Forelimb muscle (tissue), 1 donor: ENCODE measurements around the gene ERLEC1. TPM values are rescaled to one million over a fixed set of nuclear protein-coding genes. Genes with fewer than 3 reads are reported as not detected.
"Not testable (repeated sequence)": the region's sequence is repeated elsewhere in the genome, so short reads cannot be mapped to it uniquely, and the experiment has no call there.

Experiments used
- DNase-seq: peaks from one replicate; pipeline ENCODE4 v3.0.0-alpha.2; 2013; ENCODE audit warnings: low read depth
- polyA plus RNA-seq: library from polyadenylated mRNA; unstranded; fragments of 120-200 nt; gene quantifications from one replicate; pipeline ENCODE4 v1.2.1, GENCODE V29; 2013; ENCODE audit not compliant: insufficient read length

ERLEC1 gene
- polyA plus RNA-seq, 1 donor = 40.4 TPM

DNA sequence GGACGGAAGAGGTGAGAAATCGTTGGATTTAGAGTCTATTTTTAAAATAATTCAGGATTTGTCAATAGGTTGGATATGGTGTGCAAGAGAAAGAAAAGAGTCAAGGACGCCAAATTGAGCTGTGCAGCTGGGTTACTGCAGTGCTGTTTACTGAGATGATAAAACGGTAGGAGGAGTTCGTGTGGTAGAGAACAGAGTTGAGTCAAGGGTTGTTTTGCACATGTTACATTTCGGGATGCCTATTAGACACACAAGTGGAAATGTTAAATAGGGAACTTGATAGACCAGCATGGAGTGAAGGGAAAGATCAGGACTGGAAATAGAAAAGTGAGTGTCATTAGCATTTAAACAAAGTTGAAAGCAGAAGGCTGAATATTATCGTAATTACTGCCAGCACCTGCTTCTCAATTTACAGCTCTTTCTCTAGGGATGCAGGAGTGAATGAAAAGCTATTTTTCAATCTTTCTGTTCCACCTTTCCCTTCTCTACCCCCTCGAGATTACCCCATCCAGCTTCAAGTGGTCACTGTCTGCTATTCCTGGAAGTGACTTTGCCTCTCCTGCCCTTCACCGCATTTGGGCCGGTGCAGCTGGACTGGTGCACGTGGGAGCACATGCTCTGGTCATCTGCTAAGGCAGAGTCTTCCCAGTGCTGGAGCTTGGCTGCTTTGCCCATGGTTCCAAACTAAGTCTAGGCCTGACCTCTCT is 42.6 kb downstream of the ERLEC1 start:
- DNase-seq = no peak

DNA sequence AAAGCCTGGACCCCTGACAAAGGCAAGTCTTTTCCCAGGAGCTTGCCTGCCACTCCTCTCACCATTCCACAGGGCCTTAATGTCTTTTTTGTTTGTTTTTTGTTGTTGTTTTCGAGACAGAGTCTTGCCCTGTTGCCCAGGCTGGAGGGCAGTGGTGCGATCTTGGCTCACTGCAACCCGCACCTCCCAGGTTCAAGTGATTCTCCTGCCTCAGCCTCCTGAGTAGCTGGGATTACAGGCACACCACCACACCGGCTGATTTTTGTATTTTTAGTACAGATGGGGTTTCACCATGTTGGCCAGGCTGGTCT is 43.1 kb downstream of the ERLEC1 start:
- not testable (repeated sequence) for DNase-seq

DNA sequence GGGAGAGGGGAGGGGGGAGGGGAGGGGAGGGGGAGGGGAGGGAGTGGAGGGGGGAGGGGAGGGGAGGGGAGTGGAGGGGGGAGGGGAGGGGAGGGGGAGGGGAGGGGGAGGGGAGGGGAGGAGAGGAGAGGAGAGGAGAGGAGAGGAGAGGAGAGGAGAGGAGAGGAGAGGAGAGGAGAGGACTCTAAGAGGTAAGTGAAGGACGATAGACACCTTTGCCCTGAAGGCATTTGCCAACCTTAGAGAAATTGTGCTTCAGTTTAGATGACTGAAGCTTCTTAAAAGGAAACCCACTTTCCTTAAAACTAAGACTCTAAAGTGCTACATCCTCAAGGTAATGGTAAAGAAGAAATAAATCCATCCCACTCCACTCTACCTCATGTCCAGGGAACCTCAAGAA is 53.7 kb downstream of the ERLEC1 start:
- DNase-seq = no peak

DNA sequence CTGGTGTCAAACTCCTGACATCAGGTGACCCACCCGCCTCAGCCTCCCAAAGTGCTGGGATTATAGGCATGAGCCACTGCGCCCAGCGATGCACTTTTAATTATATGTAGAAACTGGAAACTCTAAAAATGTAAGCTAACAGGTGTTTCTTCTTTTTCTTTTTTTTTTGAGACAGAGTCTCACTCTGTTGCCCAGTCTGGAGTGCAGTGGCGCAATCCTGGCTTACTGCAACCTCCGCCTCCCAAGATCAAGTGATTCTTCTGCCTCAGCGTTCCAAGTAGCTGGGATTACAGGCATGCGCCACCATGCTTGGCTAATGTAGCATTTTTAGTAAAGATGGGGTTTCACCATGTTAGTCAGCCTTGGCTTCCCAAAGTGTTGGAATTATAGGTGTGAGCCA is 54.8 kb downstream of the ERLEC1 start:
- DNase-seq = not testable (repeated sequence)

DNA sequence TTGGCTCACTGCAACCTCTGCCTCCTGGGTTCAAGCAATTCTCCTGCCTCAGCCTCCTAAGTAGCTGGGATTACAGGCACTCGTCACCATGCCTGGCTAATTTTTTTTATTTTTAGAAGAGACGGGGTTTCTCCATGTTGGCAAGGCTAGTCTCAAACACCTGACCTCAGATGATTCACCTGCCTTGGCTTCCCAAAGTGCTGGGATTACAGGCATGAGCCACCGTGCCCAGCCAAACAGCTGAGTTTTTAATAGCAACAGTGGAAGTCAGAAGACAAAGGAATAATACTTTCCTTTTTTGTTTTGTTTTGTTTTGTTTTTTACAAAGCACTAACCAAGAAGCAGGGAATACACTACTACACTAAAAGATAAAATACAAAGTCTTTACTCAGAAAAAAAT is 56.0 kb downstream of the ERLEC1 start:
- no peak for DNase-seq

DNA sequence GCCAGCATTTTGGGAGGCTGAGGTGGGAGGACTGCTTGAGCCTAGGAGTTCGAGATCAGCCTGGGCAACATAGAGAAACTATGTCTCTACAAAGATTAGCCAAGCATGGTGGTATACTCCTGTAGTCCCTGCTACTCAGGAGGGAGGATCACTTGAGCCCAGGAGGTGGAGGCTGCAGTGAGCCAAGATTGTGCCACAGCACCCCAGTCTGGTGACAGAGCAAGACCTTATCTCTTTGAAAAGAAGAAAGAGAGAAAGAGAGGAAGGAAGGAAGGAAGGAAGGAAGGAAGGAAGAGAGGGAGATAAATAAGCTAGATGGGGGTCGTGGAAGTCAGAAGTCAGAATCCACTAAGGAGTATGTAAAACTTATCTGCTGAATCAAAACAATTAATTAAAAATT is 56.8 kb downstream of the ERLEC1 start:
- DNase-seq = no peak

DNA sequence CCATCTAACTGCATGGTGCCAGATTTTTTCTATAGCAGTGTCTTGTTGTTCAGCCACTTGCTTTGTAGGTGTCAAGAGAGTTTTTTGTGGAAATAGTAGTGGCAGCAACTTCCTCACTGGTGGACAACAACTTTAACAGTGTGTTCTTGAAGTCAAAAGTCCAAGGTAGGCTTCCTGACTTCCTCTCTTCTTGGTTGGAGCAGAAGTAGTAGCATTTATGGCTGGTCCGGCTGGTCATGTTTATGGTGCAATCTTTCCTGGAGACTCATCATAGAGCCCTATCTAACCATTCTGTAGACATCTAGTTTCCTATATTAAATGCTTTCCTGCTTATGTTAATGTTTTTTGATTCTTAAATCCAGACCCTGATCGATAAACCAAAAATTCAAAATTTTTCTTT is 61.2 kb downstream of the ERLEC1 start:
- no peak for DNase-seq

DNA sequence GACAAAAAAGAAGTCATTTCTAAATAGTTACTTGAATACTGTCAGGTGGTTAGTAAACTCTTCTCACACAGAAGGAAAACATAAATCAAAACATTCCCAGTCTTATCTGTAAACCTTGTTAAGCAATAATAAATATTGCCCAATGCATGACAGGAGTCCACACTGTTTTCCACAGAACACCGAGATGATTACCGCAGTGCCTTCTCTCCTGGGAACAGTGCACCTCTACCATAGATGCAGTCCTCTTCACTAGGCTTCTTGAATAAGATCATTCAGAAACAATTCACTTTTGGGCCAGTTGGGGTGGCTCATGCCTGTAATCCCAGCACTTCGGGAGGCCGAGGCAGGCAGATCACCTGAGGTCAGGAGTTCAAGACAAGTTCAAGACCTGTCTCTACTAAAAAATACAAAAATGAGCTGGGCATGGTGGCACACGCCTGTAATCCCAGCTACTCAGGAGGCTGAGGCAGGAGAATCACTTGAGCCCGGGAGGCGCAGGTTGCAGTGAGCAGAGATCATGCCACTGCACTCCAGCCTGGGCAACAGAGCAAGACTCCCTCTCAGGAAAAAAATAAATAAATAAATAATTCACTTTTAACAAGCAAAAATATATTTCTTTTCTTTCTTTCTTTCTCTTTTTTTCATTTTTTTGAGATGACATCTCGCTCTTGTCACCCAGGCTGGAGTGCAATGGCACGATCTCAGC is 64.4 kb downstream of the ERLEC1 start:
- DNase-seq = not testable (repeated sequence)

DNA sequence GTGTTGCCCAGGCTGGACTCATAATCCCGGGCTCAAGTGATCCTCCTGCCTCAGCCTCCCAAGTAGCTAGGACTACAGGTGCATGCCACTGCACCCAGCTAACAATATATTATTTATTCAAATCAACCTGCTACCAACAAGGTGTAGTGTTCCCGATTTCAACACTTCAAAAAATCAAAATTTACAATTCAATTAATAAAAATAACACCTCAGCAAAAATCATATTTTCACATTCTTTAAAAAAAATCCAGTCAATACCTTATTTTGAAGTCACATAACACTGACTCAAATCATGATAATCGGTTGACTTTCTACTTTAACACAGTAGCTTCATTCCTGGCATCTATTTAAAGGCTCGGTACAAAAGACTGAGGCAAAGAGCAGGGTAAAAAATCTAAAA is 65.7 kb downstream of the ERLEC1 start:
- no peak for DNase-seq

DNA sequence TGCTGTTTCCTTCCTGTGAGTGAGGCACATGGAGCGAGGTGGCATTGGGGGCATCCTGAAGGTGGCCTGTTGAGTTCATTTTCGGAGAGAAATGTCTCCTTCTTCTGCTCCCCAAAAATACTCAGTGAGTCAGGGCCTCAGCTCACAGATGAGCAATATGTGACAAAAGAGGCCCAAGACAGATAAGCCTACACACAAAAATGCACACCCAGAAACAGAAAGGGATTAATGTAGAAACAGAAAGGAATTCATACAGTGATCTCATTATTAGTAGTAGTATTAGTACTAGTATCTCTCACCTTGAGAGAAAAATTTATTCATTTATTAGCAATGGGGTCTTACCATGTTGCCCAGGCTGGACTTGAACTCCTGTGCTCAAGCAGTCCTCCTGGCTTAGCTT is 67.8 kb downstream of the ERLEC1 start:
- DNase-seq = no peak

DNA sequence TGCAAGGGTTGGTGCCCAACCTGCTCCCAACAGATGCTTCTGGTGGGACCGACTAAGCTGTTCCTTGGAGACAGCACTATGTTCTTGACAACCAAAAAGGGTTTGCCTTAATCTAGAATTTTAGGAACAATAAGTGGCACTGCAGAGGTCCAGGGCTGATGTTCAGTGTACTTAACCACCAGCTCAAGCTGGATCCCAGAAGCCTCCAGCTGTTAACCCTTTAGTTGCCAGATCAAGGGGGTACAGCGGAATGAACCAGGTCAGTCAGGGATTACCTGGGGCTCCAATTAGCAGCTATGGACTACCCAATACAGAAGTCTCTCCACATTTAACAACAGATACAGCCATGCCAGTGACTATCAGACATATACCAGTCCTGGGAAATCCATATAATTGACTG is 69.4 kb downstream of the ERLEC1 start:
- no peak for DNase-seq

DNA sequence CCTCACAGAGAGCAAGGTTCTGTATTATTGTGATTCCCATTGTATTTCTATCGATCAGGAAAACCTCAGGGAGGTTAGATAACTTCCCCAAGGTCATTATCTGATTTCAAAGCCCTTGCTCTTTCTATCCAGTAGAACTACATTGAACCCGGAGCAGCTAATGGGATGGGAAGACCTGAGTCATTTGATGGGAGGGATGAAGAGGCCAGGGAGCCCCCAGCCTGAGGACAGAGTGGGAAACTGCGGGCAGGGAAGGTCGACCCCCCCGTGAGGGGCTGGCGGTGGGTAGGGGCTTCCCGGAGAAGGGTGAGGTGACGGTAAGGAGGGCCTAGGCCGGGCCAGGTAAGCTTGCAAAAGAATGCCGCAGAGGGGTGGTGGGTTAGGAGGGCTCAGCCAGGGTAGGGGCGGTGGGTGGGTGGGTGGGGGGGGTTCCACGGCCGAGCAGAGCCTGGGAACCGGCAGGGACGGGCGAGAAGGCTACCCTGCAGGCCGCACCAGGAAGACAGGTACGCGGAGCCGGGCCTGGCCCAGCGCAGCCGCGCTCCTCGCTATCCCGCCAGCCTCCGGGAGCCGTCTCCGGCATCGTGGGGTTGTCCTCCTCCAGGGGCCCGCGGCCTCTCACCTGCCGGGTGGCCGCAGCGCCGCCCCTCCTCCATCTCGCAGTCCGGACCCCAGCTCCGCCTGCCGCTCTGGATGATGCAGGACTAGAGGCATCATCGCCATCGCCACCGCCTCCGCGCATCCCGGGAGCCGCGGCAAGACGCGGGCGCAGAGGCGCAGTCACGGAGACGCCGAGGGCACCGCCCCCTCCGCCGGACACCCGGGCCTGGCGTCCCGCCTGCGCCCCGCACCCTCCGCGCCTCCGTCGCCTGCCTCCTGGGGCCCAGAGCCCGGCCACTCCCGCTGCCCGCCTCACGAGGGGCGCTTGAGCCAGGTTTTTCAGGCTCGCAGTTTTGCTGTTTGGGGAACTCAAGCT is 72.7 kb downstream of the ERLEC1 start, which contains the start of gene GPR75:
TSS of gene GPR75 (minus strand) at position 762 of the 976 bp plus-strand sequence. CDS start 5,211 bp downstream, outside the sequence.
- no peak for DNase-seq

DNA sequence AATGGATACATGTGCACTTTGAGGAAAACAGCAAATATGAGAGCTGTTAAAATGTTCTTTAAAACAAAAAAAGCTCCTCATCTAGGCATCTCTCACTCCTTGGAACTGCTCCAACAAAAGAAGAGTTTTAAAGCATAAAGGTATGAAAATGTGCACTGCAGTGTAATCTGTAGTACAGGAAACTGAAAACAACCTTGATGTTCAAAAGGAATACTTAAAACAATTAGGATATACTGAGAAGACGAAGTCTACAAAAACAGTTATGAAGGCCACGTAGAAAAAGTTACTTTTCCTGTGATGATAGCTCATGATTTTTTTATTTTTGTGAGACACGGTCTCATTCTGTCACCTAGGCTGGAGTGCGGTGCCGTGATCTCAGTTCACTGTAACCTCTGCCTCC is 75.0 kb downstream of the ERLEC1 start:
- no peak for DNase-seq

DNA sequence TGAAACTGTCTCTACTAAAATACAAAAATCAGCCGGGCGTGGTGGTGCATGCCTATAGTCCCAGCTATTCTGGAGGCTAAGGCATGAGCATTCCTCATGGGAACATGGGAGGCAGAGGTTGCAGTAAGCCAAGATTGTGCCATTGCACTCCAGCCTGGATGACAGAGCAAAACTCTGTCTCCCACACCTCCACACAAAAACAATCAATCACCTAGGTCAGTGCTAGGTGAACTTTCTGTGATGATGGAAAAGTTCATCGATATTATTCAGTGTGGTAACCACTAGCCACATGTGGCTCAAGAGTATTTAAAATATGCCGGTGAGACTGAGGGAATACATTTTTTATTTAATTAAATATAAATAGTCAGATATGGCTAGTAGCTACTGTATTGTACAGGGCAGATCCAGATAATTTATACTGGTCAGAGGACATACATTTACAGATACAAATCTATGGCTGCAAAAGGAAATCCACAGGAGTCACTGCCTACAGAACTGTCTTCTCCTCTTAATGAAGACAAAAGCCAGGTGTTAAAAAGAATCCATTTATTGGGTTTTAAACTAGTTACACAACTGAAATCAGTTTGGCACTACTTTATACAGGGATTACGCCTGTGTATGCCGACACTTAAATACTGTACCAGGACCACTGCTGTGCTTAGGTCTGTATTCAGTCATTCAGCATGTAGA is 76.8 kb downstream of the ERLEC1 start:
- no peak for DNase-seq

DNA sequence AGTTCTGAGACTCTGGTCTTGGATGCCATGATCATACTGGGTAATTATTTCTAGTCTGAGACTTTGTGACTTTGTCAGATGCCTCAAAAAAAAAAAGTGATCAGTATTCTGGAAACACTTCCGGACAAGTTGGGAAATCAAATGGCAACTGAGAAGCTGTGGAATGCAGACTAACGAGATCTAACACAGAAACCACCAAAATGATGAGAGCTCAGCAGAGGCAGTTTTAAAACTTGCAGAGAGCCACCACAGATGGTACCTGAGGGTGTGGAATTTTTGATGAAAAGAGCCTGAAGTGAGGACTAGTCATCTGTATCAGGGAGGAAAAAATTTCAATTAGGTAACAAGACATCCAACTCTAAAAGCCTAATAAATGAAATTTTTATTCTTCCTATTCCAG is 78.4 kb downstream of the ERLEC1 start:
- DNase-seq = no peak

DNA sequence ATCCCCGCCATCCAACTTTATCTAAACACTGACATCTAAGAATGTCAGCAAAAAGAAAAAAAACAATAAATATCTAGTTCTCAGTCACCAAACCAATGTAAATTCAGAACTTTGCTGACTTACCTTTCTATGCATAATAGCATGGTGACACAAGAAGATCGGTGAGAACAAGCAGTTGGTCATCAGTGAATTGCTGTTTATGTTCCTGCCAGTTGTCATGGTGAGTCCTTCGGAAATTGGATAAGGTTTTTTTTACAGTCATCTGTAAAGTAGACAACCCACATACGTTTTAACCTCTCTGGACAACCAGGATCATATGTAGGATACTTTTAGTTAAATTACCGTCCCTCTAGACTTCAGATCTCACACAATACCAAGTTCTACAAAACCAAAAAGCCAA is 79.1 kb downstream of the ERLEC1 start:
- no peak for DNase-seq

DNA sequence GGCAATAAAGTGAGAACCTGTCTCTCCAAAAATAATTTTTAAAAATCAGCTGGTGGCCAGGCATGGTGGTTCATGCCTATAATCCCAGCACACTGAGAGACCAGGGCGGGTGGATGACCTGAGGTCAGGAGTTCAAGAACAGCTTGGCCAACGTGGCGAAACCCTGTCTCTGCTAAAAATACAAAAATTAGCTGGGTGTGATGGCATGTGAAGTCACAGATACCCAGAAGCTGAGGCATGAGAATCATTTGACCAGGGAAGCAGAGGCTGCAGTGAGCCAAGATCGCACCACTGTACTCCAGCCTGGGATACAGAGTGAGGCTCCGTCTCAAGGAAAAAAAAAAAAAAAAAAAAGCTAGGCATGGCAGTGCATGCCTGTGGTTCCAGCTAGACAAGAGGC is 80.3 kb downstream of the ERLEC1 start:
- no peak for DNase-seq

DNA sequence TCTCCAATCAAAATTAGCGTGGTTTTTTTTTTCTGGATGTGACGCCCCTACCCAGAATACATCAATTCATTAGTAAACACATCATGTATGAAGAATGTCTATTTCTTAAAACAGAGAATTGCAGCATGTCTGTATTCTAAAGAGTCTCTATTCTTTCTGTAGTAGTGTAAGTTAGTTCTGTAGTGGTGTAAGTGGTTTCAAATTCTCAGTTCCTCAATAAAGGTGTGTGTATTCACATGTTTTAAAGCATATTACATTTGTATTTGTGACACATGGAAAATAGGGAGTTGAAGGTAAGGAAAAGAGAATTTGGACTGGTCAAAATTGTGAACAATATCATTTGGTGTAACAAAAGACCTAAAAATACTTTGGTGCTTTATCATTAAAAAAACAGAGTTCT is 80.9 kb downstream of the ERLEC1 start:
- no peak for DNase-seq
